Uterus (tissue), 2 donors: ENCODE data around the gene TOX2.

Experiments used
- CTCF ChIP-seq, 4 experiments: fragments of 200-600 bp in 2 of 4; fragments of 450-650 bp in 2 of 4; sonication (generic) in 2 of 4; IDR thresholded peaks; one replicate each; pipeline ENCODE4 v1.5.1; 2016 to 2019; ENCODE audit warnings: antibody characterized with exemption in 4 of 4, mild to moderate bottlenecking in 2 of 4, moderate library complexity in 1 of 4
- POLR2A ChIP-seq, 2 donors: fragments of 450-650 bp; IDR thresholded peaks; one replicate each; pipeline ENCODE4 v1.6.1; 2016; ENCODE audit warnings: antibody characterized with exemption in 2 of 2, mild to moderate bottlenecking in 1 of 2, moderate library complexity in 1 of 2

- TF ChIP-seq POLR2A (IDR thresholded peaks at IDR 0.05) (no peak), CTCF (IDR thresholded peaks at IDR 0.05) (no peak)
Measured at GRCh38 chr20:43977252-43977651, 62.6 kb downstream of the TOX2 start.
